GM18508 (cell line): Measurements from ENCODE around the gene KLHDC10.
"Not testable (repeated sequence)": the region's sequence is repeated elsewhere in the genome, so short reads cannot be mapped to it uniquely, and the experiment has no call there.

ENCODE experiments used
- ATAC-seq: cut with Tn5 transposase; IDR thresholded peaks from one replicate; pipeline ENCODE4 v1.9.1; 2021; ENCODE audit warnings: moderate number of reproducible peaks; ENCODE audit not compliant: insufficient read depth, unreplicated experiment

KLHDC10 gene

GRCh38 chr7:130069978-130070860 is at the start of gene KLHDC10:
Gene KLHDC10 (plus strand): TSS chr7:130070534. CDS start chr7:130070644, 110 bp downstream.
- ATAC-seq: peak; percentile 74

GRCh38 chr7:130021105-130021834 is 49.1 kb upstream of the KLHDC10 start:
- ATAC-seq: no peak

GRCh38 chr7:130022115-130022514 is 48.2 kb upstream of the KLHDC10 start:
- no peak for ATAC-seq

- ATAC-seq: no peak
Measured at GRCh38 chr7:130022623-130023175, 47.6 kb upstream of the KLHDC10 start.

- no peak for ATAC-seq
Measured at GRCh38 chr7:130024390-130024789, 45.9 kb upstream of the KLHDC10 start.

GRCh38 chr7:130032698-130033097 is 37.6 kb upstream of the KLHDC10 start:
- no peak for ATAC-seq

- no peak for ATAC-seq
Measured at GRCh38 chr7:130037703-130038102, 32.6 kb upstream of the KLHDC10 start.

- no peak for ATAC-seq
Measured at GRCh38 chr7:130040576-130040975, 29.8 kb upstream of the KLHDC10 start.

- no peak for ATAC-seq
Measured at GRCh38 chr7:130047831-130048230, 22.5 kb upstream of the KLHDC10 start.

- no peak for ATAC-seq
Measured at GRCh38 chr7:130048906-130049305, 21.4 kb upstream of the KLHDC10 start.

- not testable (repeated sequence) for ATAC-seq
Measured at GRCh38 chr7:130052250-130052649, 18.1 kb upstream of the KLHDC10 start.

GRCh38 chr7:130055198-130055597 is 15.1 kb upstream of the KLHDC10 start:
- ATAC-seq: not testable (repeated sequence)

GRCh38 chr7:130062246-130062645 is 8.1 kb upstream of the KLHDC10 start:
- ATAC-seq: no peak

- ATAC-seq: no peak
Measured at GRCh38 chr7:130063036-130063435, 7.3 kb upstream of the KLHDC10 start.

GRCh38 chr7:130064580-130064926 is 5.8 kb upstream of the KLHDC10 start:
- not testable (repeated sequence) for ATAC-seq

- no peak for ATAC-seq
Measured at GRCh38 chr7:130065500-130066152, 4.7 kb upstream of the KLHDC10 start.

GRCh38 chr7:130069179-130069977 is 956 bp upstream of the KLHDC10 start:
- no peak for ATAC-seq

GRCh38 chr7:130070861-130071622 is 708 bp downstream of the KLHDC10 start:
- no peak for ATAC-seq
